GM12801 (cell line): ENCODE data around the gene MUC2.

ENCODE experiments used
- CTCF ChIP-seq: IDR thresholded peaks from one replicate; pipeline ENCODE4 v1.5.1; 2011; ENCODE audit warnings: control low read depth; ENCODE audit not compliant: insufficient read length; ENCODE audit errors: extremely low read depth

MUC2 gene

GRCh38 chr11:1072116-1072820 lies 2.4 kb upstream of the MUC2 start:
- TF ChIP-seq CTCF = no peak

- no peak for TF ChIP-seq CTCF
Measured at GRCh38 chr11:1072821-1073231, 1.8 kb upstream of the MUC2 start.

- TF ChIP-seq CTCF = no peak
Measured at GRCh38 chr11:1073261-1073724, 1.4 kb upstream of the MUC2 start.

GRCh38 chr11:1073851-1074243 lies 827 bp upstream of the MUC2 start:
- TF ChIP-seq CTCF = no peak

GRCh38 chr11:1075341-1075911 lies 752 bp downstream of the MUC2 start:
- no peak for TF ChIP-seq CTCF

GRCh38 chr11:1076061-1076665 lies 1.5 kb downstream of the MUC2 start:
- no peak for TF ChIP-seq CTCF

GRCh38 chr11:1077033-1077416 lies 2.4 kb downstream of the MUC2 start:
- no peak for TF ChIP-seq CTCF
